Nasal cavity respiratory epithelium epithelial cell of viscerocranial mucosa (primary cell): Measurements from ENCODE around the gene NTN4. TPM values are rescaled to one million over a fixed set of nuclear protein-coding genes. Genes with fewer than 3 reads are reported as not detected.

ENCODE experiments used
- total RNA-seq: library from RNA; depleted of rRNA; stranded (reverse); fragments of >200 nt; gene quantifications from 2 replicates; pipeline ENCODE4 v1.2.3, GENCODE V29; 2014

The NTN4 gene
- total RNA-seq = 73.8 and 160 TPM in 2 replicates

DNA sequence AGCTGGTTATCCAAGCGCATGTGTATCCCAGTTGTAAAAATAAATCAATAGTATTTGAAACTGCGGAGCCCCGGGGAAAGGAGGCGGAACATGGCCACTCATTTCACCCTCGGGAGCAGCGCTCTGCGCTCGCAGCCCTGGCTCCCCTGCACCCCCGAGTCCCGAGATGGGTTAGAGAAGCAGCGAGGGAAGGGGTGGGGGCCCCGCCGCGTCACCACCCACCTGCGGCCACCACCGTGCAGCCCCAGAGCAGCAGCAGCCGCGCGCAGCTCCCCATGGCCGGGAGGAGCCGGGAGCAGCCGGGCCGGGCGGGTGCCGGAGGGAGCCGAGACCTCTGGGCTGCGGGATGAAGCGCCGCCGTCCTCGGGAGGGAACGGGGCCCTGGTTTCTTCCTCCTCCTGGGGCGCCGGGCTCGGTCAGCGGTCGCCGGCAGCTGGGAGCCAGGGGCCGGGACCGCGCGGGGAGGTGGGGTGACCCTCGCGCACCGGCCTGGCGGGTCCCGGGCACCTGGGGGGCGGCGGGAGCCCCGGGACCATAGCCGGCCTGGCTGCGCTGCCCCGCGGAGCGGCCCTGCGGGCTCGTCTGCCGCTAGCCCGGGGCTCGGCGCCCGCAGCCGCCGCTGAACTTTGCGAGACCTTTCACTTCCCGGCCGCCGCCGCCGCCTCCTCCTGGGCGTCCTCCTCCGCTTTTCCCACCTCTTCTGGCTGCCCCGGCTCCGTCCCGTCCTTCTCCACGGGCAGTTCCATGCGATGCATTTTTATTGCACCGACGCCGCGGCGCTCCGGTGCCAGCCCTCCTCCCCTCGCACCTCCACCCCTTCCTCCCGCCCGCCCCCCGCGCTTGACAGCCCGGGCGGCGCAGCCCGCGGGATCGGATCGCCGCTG, at the start of gene NTN4:
NTN4 (minus strand) TSS at position 732 of the 884 bp plus-strand sequence; CDS start at position 277, 455 bp downstream.

Other genes with a start within 250 kb of the NTN4 start
- gene USP44, start 239.3 kb downstream of the NTN4 start, total RNA-seq = 0.21 and 0.34 TPM in 2 replicates
- gene SNRPF, start 68.2 kb upstream of the NTN4 start, total RNA-seq = 12.9 and 13.7 TPM in 2 replicates
- gene CCDC38, start 151.8 kb upstream of the NTN4 start, total RNA-seq = under 0.01 TPM in 1 of 2 replicates, not detected in the other
- under 0.01 TPM in 1 of 2 replicates, not detected in the other for gene AMDHD1, start 152.6 kb upstream of the NTN4 start, total RNA-seq
- 0.68 and 0.78 TPM in 2 replicates for gene HAL, start 205.6 kb upstream of the NTN4 start, total RNA-seq
- gene LTA4H, start 244.8 kb upstream of the NTN4 start, total RNA-seq = 69.4 and 89.6 TPM in 2 replicates